ENCODE data around the gene VASP.

VASP gene

DNA sequence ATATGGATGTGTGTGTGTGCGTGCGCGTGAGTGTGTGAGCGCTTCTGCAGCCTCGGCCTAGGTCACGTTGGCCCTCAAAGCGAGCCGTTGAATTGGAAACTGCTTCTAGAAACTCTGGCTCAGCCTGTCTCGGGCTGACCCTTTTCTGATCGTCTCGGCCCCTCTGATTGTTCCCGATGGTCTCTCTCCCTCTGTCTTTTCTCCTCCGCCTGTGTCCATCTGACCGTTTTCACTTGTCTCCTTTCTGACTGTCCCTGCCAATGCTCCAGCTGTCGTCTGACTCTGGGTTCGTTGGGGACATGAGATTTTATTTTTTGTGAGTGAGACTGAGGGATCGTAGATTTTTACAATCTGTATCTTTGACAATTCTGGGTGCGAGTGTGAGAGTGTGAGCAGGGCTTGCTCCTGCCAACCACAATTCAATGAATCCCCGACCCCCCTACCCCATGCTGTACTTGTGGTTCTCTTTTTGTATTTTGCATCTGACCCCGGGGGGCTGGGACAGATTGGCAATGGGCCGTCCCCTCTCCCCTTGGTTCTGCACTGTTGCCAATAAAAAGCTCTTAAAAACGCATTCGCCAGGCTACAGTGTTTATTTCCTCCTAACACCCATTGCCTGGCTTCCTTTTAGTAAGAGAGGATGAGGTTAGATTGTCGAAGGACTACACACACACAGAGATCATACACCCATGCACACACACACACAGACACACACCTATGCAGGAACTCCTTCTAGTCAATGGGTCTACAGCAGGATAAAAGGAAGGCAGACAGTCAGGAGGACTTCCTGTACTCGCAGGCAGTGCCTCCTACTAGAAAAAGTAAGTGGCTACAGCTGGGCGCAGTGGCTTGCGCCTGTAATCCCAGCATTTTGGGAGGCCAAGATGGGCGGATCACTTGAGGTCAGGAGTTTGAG, 32.4 kb upstream of the VASP start:
- TF ChIP-seq ZBTB7A (IDR thresholded peaks at IDR 0.05; ENCODE audit: low read depth) (no peak), FOXM1 (IDR thresholded peaks at IDR 0.05; ENCODE audit: borderline replicate concordance, low read depth) (no peak), USF1 (IDR thresholded peaks at IDR 0.05) (no peak), EP300 (IDR thresholded peaks at IDR 0.05; ENCODE audit: borderline replicate concordance) (no peak), MAX (IDR thresholded peaks at IDR 0.05) (no peak), CEBPB (IDR thresholded peaks at IDR 0.05) (no peak), TAF1 (IDR thresholded peaks at IDR 0.05; ENCODE audit: low read depth) (no peak), YY1 (IDR thresholded peaks at IDR 0.05; ENCODE audit: low read depth) (no peak), CREB1 (IDR thresholded peaks at IDR 0.05; ENCODE audit: low read depth) (no peak), TEAD4 (IDR thresholded peaks at IDR 0.05) (no peak), EGR1 (IDR thresholded peaks at IDR 0.05) (no peak), TCF12 (IDR thresholded peaks at IDR 0.05; ENCODE audit: low read depth) (no peak), NFIC (IDR thresholded peaks at IDR 0.05) (no peak), RAD21 (IDR thresholded peaks at IDR 0.05; ENCODE audit: low read depth) (no peak)
- TF ChIP-seq, protein P1, sequence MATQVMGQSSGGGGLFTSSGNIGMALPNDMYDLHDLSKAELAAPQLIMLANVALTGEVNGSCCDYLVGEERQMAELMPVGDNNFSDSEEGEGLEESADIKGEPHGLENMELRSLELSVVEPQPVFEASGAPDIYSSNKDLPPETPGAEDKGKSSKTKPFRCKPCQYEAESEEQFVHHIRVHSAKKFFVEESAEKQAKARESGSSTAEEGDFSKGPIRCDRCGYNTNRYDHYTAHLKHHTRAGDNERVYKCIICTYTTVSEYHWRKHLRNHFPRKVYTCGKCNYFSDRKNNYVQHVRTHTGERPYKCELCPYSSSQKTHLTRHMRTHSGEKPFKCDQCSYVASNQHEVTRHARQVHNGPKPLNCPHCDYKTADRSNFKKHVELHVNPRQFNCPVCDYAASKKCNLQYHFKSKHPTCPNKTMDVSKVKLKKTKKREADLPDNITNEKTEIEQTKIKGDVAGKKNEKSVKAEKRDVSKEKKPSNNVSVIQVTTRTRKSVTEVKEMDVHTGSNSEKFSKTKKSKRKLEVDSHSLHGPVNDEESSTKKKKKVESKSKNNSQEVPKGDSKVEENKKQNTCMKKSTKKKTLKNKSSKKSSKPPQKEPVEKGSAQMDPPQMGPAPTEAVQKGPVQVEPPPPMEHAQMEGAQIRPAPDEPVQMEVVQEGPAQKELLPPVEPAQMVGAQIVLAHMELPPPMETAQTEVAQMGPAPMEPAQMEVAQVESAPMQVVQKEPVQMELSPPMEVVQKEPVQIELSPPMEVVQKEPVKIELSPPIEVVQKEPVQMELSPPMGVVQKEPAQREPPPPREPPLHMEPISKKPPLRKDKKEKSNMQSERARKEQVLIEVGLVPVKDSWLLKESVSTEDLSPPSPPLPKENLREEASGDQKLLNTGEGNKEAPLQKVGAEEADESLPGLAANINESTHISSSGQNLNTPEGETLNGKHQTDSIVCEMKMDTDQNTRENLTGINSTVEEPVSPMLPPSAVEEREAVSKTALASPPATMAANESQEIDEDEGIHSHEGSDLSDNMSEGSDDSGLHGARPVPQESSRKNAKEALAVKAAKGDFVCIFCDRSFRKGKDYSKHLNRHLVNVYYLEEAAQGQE (IDR thresholded peaks at IDR 0.05; ENCODE audit: low read depth) = no peak

DNA sequence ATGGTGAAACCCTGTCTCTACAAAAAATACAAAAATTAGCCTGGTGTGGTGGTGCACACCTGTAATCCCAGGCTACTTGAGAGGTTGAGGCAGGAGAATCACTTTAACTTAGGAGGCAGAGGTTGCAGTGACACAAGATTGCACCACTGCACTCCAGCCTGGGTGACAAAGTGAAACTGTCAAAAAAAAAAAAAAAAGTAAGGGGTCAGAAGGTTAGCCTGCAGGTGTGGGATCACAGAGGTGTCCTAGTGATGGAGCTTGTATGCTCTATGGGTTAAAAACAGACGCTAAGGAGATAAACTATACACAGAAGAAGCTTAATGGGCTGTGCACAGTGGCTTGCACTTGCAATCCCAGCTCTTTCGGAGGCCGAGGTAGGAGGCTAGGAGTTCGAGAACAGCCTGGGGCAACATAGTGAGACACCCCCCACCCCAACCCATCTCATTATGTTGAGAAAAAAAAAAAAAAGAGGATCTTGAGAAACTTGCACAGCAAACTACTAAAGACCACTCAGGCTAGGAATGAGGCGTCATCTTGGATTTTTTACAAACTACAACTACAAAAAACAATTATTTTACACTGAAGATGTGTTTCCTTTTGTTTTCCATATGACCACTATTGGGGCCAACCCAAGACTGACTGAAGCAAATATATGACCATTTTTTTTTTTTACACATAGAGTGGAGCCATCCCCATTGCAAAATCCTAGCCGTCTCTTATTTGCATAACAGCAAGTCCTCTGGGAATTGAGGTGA, 31.6 kb upstream of the VASP start:
- TF ChIP-seq CEBPB (IDR thresholded peaks at IDR 0.05) = no peak
- TF ChIP-seq, protein P1 (IDR thresholded peaks at IDR 0.05; ENCODE audit: low read depth) = no peak
- TF ChIP-seq USF1 (IDR thresholded peaks at IDR 0.05) = no peak
- TF ChIP-seq TEAD4 (IDR thresholded peaks at IDR 0.05) = no peak
- TF ChIP-seq RAD21 (IDR thresholded peaks at IDR 0.05; ENCODE audit: low read depth) = no peak
- no peak for TF ChIP-seq YY1 (IDR thresholded peaks at IDR 0.05; ENCODE audit: low read depth)
- no peak for TF ChIP-seq NFIC (IDR thresholded peaks at IDR 0.05)
- no peak for TF ChIP-seq EGR1 (IDR thresholded peaks at IDR 0.05)

- TF ChIP-seq EP300 (IDR thresholded peaks at IDR 0.05; ENCODE audit: borderline replicate concordance) (no peak), CEBPB (IDR thresholded peaks at IDR 0.05) (no peak), TAF1 (IDR thresholded peaks at IDR 0.05; ENCODE audit: low read depth) (no peak)
- TF ChIP-seq, protein P1 (IDR thresholded peaks at IDR 0.05; ENCODE audit: low read depth) = no peak
Measured at GRCh38 chr19:45476304-45476703, 31.0 kb upstream of the VASP start.

DNA sequence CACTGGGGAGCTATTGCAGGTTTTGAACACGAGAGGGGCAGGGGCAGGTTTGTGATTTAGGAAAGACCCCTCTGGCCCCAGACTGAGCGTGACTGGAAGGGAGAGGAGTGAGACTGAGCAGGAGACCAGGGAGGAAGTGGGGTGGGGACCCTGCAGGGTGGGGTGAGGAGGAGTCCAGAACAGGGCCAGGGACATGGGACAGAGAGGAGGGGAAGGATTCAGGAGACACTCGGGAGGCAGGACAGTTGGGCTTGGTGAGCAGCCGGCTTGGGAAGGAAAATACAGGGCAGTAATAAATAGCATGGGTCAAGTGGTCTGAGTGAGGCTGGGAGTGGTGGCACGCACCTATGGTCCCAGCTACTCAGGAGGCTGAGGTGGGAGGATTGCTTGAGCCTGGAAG, 30.1 kb upstream of the VASP start:
- TF ChIP-seq, protein P1 (IDR thresholded peaks at IDR 0.05; ENCODE audit: low read depth) = no peak
